ENCODE results near the gene PCGF3.

GRCh38 chr4:720111-720860 lies 14.7 kb downstream of the PCGF3 start:
- TF ChIP-seq POLR2A (IDR thresholded peaks at IDR 0.05; ENCODE audit: low read length): no peak
- no peak for TF ChIP-seq GATA1 (IDR thresholded peaks at IDR 0.05; ENCODE audit: low read depth, low read length)

Measured in erythroblast (primary cell).